ACC112 (cell line): ENCODE data around the gene RASSF4.

Experiments used
- H2AFZ ChIP-seq: fragments of 200-600 bp; sonication (generic); one replicate; pipeline ENCODE4 v1.6.0; 2017; ENCODE audit warnings: antibody characterized with exemption, low read length; ENCODE audit not compliant: unreplicated experiment
- H3K27ac ChIP-seq: fragments of 200-600 bp; sonication (generic); 2 replicates; pipeline ENCODE4 v1.5.1; 2014; ENCODE audit warnings: low read depth, mild to moderate bottlenecking, antibody characterized with exemption, low read length, moderate library complexity
- H3K27me3 ChIP-seq: fragments of 200-600 bp; sonication (generic); 2 replicates; pipeline ENCODE4 v1.6.1; 2014; ENCODE audit warnings: mild to moderate bottlenecking, antibody characterized with exemption, low read length, moderate library complexity, mixed read lengths; ENCODE audit not compliant: insufficient read depth
- H3K36me3 ChIP-seq: fragments of 200-600 bp; sonication (generic); 2 replicates; pipeline ENCODE4 v1.6.1; 2016; ENCODE audit warnings: mild to moderate bottlenecking, antibody characterized with exemption, low read length, moderate library complexity, mixed read lengths; ENCODE audit not compliant: insufficient read depth
- H3K4me1 ChIP-seq: fragments of 200-600 bp; sonication (generic); one replicate; pipeline ENCODE4 v1.6.1; 2016; ENCODE audit warnings: low read length, mixed read lengths; ENCODE audit not compliant: insufficient read depth, unreplicated experiment, control insufficient read depth
- H3K4me3 ChIP-seq: fragments of 200-600 bp; sonication (generic); 2 replicates; pipeline ENCODE4 v1.5.1; 2014; ENCODE audit warnings: mild to moderate bottlenecking, low read depth, low read length
- H3K79me2 ChIP-seq: fragments of 200-600 bp; sonication (generic); one replicate; pipeline ENCODE4 v1.6.0; 2016; ENCODE audit warnings: low read length; ENCODE audit not compliant: control insufficient read depth, unreplicated experiment, insufficient read depth

RASSF4 gene

GRCh38 chr10:44935966-44936295 lies 23.7 kb upstream of the RASSF4 start:
- Histone ChIP-seq H3K4me3 (no peak overlapping the region), H3K27ac (no peak overlapping the region), H3K4me1 (peaks cover 7% of the 10 kb centered on the region), H2AFZ (no peak overlapping the region), H3K79me2 (no peaks in the 10 kb centered on the region), H3K27me3 (no peaks in the 10 kb centered on the region), H3K36me3 (no peaks in the 10 kb centered on the region)

- Histone ChIP-seq H3K27ac (no peak overlapping the region), H3K4me1 (peaks cover 7% of the 10 kb centered on the region), H3K79me2 (no peaks in the 10 kb centered on the region), H3K4me3 (no peak overlapping the region), H2AFZ (no peak overlapping the region), H3K36me3 (no peaks in the 10 kb centered on the region), H3K27me3 (no peaks in the 10 kb centered on the region)
These were observed 23.2 kb upstream of the RASSF4 start for GRCh38 chr10:44936314-44936975.

DNA sequence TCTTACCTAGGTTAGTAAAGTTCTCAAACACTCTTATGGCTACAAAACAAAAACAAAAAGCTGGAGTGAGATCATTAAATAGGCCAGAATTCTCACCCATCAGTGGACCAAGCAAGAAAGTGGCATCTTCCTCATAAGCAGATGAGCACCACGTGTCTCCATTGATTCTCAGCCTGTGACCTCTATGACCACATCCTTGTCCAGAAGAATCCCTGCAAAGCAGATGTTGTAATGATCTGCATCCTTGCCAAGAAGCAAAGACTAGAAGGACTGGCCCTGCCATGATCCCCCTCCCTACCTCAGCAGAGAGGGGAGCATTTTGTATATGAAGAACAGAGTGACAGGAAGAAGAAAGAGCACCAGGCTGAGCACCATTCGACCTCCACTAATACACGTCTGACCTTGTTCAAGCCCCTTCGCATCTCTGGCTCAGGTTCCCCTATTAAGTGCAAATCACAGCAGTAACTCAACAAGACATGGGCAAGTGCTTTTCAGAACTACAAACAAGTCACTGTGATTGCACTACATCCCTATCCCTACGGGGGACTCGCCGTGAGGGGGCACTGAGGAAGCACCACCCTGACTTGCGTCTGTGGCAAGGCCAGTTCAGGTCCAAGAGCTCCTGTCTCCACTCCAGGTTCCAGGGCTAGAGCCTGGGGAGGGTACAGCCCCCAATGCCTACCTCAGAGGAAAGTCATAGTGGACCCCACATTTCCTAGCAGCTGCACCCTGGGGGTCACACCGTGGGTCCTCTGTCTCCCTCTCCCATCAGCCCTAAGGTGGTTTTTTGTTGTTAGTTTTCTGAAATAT lies 22.2 kb upstream of the RASSF4 start:
- H3K79me2 ChIP-seq, result no peaks in the 10 kb centered on the region
- H3K36me3 ChIP-seq, result no peaks in the 10 kb centered on the region
- no peak overlapping the region for H3K4me3 ChIP-seq
- peaks cover 7% of the 10 kb centered on the region for H3K4me1 ChIP-seq
- H3K27ac ChIP-seq, result no peak overlapping the region
- no peaks in the 10 kb centered on the region for H3K27me3 ChIP-seq
- H2AFZ ChIP-seq, result no peak overlapping the region

- Histone ChIP-seq H3K4me1 (peaks cover 7% of the 10 kb centered on the region), H3K27me3 (no peaks in the 10 kb centered on the region), H3K36me3 (no peaks in the 10 kb centered on the region), H2AFZ (no peak overlapping the region), H3K4me3 (no peak overlapping the region), H3K27ac (no peak overlapping the region), H3K79me2 (no peaks in the 10 kb centered on the region)
These were observed 20.6 kb upstream of the RASSF4 start for GRCh38 chr10:44938956-44939355.

GRCh38 chr10:44939691-44940401 lies 19.8 kb upstream of the RASSF4 start:
- H3K36me3 ChIP-seq, result no peaks in the 10 kb centered on the region
- no peak overlapping the region for H3K27ac ChIP-seq
- no peak overlapping the region for H2AFZ ChIP-seq
- no peak overlapping the region for H3K4me3 ChIP-seq
- no peaks in the 10 kb centered on the region for H3K27me3 ChIP-seq
- no peaks in the 10 kb centered on the region for H3K79me2 ChIP-seq
- peaks cover 7% of the 10 kb centered on the region for H3K4me1 ChIP-seq

- Histone ChIP-seq H2AFZ (no peak overlapping the region), H3K4me3 (no peak overlapping the region), H3K79me2 (no peaks in the 10 kb centered on the region), H3K27ac (no peak overlapping the region), H3K36me3 (no peaks in the 10 kb centered on the region), H3K4me1 (no peaks in the 10 kb centered on the region), H3K27me3 (no peaks in the 10 kb centered on the region)
These were observed 15.2 kb upstream of the RASSF4 start for GRCh38 chr10:44944354-44944753.

- no peaks in the 10 kb centered on the region for H3K36me3 ChIP-seq
- no peak overlapping the region for H2AFZ ChIP-seq
- no peaks in the 10 kb centered on the region for H3K4me1 ChIP-seq
These were observed 13.4 kb upstream of the RASSF4 start for GRCh38 chr10:44946205-44946604.

GRCh38 chr10:44947371-44948152 lies 12.0 kb upstream of the RASSF4 start:
- Histone ChIP-seq H3K4me1 (no peaks in the 10 kb centered on the region), H3K27ac (no peak overlapping the region), H2AFZ (no peak overlapping the region), H3K79me2 (no peaks in the 10 kb centered on the region), H3K36me3 (no peaks in the 10 kb centered on the region), H3K27me3 (no peaks in the 10 kb centered on the region), H3K4me3 (no peak overlapping the region)

More at GRCh38 chr10:44946205-44946604, 13.4 kb upstream of the RASSF4 start:
- no peak overlapping the region for H3K27ac ChIP-seq
- H3K4me3 ChIP-seq, result no peak overlapping the region
- H3K27me3 ChIP-seq, result no peaks in the 10 kb centered on the region
- H3K79me2 ChIP-seq, result no peaks in the 10 kb centered on the region

GRCh38 chr10:44948642-44949041 lies 11.0 kb upstream of the RASSF4 start:
- H3K27ac ChIP-seq, result no peak overlapping the region
- no peak overlapping the region for H2AFZ ChIP-seq
- no peak overlapping the region for H3K4me3 ChIP-seq
- no peaks in the 10 kb centered on the region for H3K36me3 ChIP-seq
- H3K27me3 ChIP-seq, result no peaks in the 10 kb centered on the region
- no peaks in the 10 kb centered on the region for H3K4me1 ChIP-seq
- H3K79me2 ChIP-seq, result no peaks in the 10 kb centered on the region

- Histone ChIP-seq H3K27me3 (no peaks in the 10 kb centered on the region), H3K4me1 (no peaks in the 10 kb centered on the region), H3K79me2 (no peaks in the 10 kb centered on the region), H3K27ac (no peak overlapping the region), H3K36me3 (no peaks in the 10 kb centered on the region), H3K4me3 (no peak overlapping the region), H2AFZ (no peak overlapping the region)
These were observed 10.3 kb upstream of the RASSF4 start for GRCh38 chr10:44949127-44949802.
